HepG2 (cell line): ENCODE measurements around the gene COASY. TPM values are rescaled to one million over a fixed set of nuclear protein-coding genes. Genes with fewer than 3 reads are reported as not detected.

Source experiments
- FOXJ3 ChIP-seq: sonication (generic); formaldehyde crosslinking; IDR thresholded peaks from 2 replicates; pipeline ENCODE4 v1.4.0; 2020; ENCODE audit warnings: missing genetic modification reagents, mild to moderate bottlenecking, borderline replicate concordance
- GMEB2 ChIP-seq: IDR thresholded peaks from 2 replicates; pipeline ENCODE4 v1.6.1; 2016; ENCODE audit warnings: missing biosample characterization, missing genetic modification reagents, low read depth
- GPBP1L1 ChIP-seq: sonication (generic); formaldehyde crosslinking; IDR thresholded peaks from 2 replicates; pipeline ENCODE4 v1.5.0; 2020; ENCODE audit warnings: mild to moderate bottlenecking, missing genetic modification reagents
- HES4 ChIP-seq: sonication (generic); formaldehyde crosslinking; IDR thresholded peaks from 2 replicates; pipeline ENCODE4 v1.9.0; 2021; ENCODE audit warnings: mild to moderate bottlenecking, missing genetic modification reagents, borderline replicate concordance
- MLX ChIP-seq: IDR thresholded peaks from 2 replicates; pipeline ENCODE4 v1.6.1; 2016
- PAWR ChIP-seq: sonication (generic); formaldehyde crosslinking; IDR thresholded peaks from 2 replicates; pipeline ENCODE4 v1.4.0; 2020; ENCODE audit warnings: missing genetic modification reagents, mild to moderate bottlenecking, borderline replicate concordance
- SMC3 ChIP-seq: IDR thresholded peaks from 2 replicates; pipeline ENCODE4 v1.6.1; 2011; ENCODE audit warnings: low read length, improper control_type of control experiment
- SP140L ChIP-seq: sonication (generic); formaldehyde crosslinking; IDR thresholded peaks from 2 replicates; pipeline ENCODE4 v1.4.0; 2020; ENCODE audit warnings: missing genetic modification reagents, borderline replicate concordance
- SRY ChIP-seq: sonication (generic); formaldehyde crosslinking; IDR thresholded peaks from 2 replicates; pipeline ENCODE4 v1.8.0; 2022; ENCODE audit warnings: mild to moderate bottlenecking, missing genetic modification reagents
- TAF15 ChIP-seq: fragments of 200-400 bp; formaldehyde crosslinking; IDR thresholded peaks from one replicate; pipeline ENCODE4 v1.6.1; 2018; ENCODE audit warnings: mild to moderate bottlenecking, low read depth, low read length; ENCODE audit not compliant: poor library complexity, severe bottlenecking
- TERF1 ChIP-seq: sonication (generic); formaldehyde crosslinking; IDR thresholded peaks from 2 replicates; pipeline ENCODE4 v1.8.0; 2022; ENCODE audit warnings: mild to moderate bottlenecking, missing genetic modification reagents, moderate library complexity
- TMF1 ChIP-seq: sonication (generic); formaldehyde crosslinking; IDR thresholded peaks from 2 replicates; pipeline ENCODE4 v1.8.1; 2022; ENCODE audit warnings: low read depth, missing genetic modification reagents
- ZBTB33 ChIP-seq: sonication (generic); formaldehyde crosslinking; IDR thresholded peaks from 2 replicates; pipeline ENCODE4 v1.4.0; 2020; ENCODE audit warnings: missing genetic modification reagents
- ZBTB4 ChIP-seq: sonication (generic); formaldehyde crosslinking; IDR thresholded peaks from 2 replicates; pipeline ENCODE4 v1.4.0; 2020; ENCODE audit warnings: missing genetic modification reagents, mild to moderate bottlenecking, borderline replicate concordance
- ZMYM2 ChIP-seq: sonication (generic); formaldehyde crosslinking; IDR thresholded peaks from 2 replicates; pipeline ENCODE4 v1.8.0; 2022; ENCODE audit warnings: mild to moderate bottlenecking, missing genetic modification reagents
- ZNF296 ChIP-seq: sonication (generic); formaldehyde crosslinking; conservative IDR thresholded peaks from 2 replicates; pipeline ENCODE4 v1.5.0; 2020; ENCODE audit warnings: mild to moderate bottlenecking, missing genetic modification reagents
- ZNF619 ChIP-seq: sonication (generic); formaldehyde crosslinking; IDR thresholded peaks from 2 replicates; pipeline ENCODE4 v1.4.0; 2020; ENCODE audit warnings: mild to moderate bottlenecking, missing genetic modification reagents
- ZNF772 ChIP-seq: sonication (generic); formaldehyde crosslinking; IDR thresholded peaks from 2 replicates; pipeline ENCODE4 v1.5.0; 2020; ENCODE audit warnings: mild to moderate bottlenecking, missing genetic modification reagents
- ZSCAN9 ChIP-seq: IDR thresholded peaks from 2 replicates; pipeline ENCODE4 v1.6.1; 2016; ENCODE audit warnings: borderline replicate concordance
- polyA plus RNA-seq, 8 experiments: library from polyadenylated mRNA; depleted of rRNA in 3 of 8; stranded (reverse) in 7 of 8; unstranded in 1 of 8; fragments of >200 nt; fragmentation: Illumina TruSeq in 4 of 8; extraction: Trizol in 4 of 8; gene quantifications; 2 replicates each; pipeline versions ENCODE4 v1.2.1 to v1.2.3, GENCODE V29; 2011 to 2016; ENCODE audit warnings: low read depth in 4 of 8, missing spikeins in 1 of 8, mixed read lengths in 1 of 8; ENCODE audit not compliant: insufficient read depth in 1 of 8
- total RNA-seq, 5 experiments: library from RNA; depleted of rRNA; stranded (reverse); fragments of >200 nt; fragmentation: Illumina TruSeq; extraction: Trizol; gene quantifications; 2 replicates each; pipeline ENCODE4 v1.2.3, GENCODE V29; 2016; ENCODE audit warnings: low read depth in 1 of 5

COASY gene
- total and polyA plus RNA-seq, 2 of the 13 experiments (the other 11 are each of a cell fraction or from before 2014, with no cell fraction given) = 90.7 to 125 TPM

GRCh38 chr17:42537156-42537805 lies 24.7 kb upstream of the COASY start (continued):
- TF ChIP-seq ZBTB33 (CRISPR knock-in tag) (peak; percentile 43; the same call in 1 of the 2 replicates), GMEB2 (CRISPR knock-in tag) (no peak), TERF1 (CRISPR knock-in tag) (no peak), PAWR (CRISPR knock-in tag) (no peak), ZNF619 (CRISPR knock-in tag) (no peak), GPBP1L1 (CRISPR knock-in tag) (no peak), HES4 (CRISPR knock-in tag) (no peak), SMC3 (no peak), SP140L (no peak), ZBTB4 (CRISPR knock-in tag) (0 out of 2 replicates have a peak, but pooled peaks have one; percentile 39), ZSCAN9 (no peak), TAF15 (no peak), ZNF296 (CRISPR knock-in tag) (0 out of 2 replicates have a peak, but pooled peaks have one; percentile 58), ZNF772 (CRISPR knock-in tag) (no peak; the same call in 1 of the 2 replicates), FOXJ3 (CRISPR knock-in tag) (no peak), SRY (CRISPR knock-in tag) (0 out of 2 replicates have a peak, but pooled peaks have one; percentile 46), MLX (CRISPR knock-in tag) (no peak), ZMYM2 (CRISPR knock-in tag) (0 out of 2 replicates have a peak, but pooled peaks have one; percentile 16), TMF1 (no peak)
